GM19240 (cell line): ENCODE results near the gene TMEM115.

Experiments used
- DNase-seq: peaks from one replicate; pipeline ENCODE4 v3.0.0; 2011; ENCODE audit warnings: low spot score; ENCODE audit not compliant: insufficient read length

TMEM115 gene

GRCh38 chr3:50353245-50354004 lies 5.9 kb downstream of the TMEM115 start:
- no peak for DNase-seq

GRCh38 chr3:50352781-50353180 lies 6.5 kb downstream of the TMEM115 start:
- no peak for DNase-seq

DNA sequence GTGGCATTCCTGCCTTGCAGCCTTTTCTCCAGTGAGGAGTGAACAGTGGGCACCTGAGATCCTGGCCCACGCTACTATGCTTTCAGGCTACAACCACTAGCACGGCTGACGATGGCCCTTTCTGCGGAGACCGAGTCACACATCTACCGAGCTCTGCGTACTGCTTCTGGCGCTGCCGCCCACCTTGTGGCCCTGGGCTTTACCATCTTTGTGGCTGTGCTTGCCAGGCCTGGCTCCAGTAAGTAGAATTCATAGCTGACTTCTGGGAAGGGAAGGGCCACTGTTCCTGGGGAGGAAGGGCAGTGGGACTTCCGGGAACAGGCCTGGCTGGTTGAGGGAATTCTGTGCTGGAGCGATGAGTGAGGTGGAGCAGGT lies 8.0 kb downstream of the TMEM115 start:
- no peak for DNase-seq

- peak; percentile 97 for DNase-seq
These were observed 8.6 kb downstream of the TMEM115 start, which contains the start of the genes CYB561D2 and NPRL2 for GRCh38 chr3:50350527-50351322. Gene CYB561D2 (plus strand): TSS chr3:50350862. CDS start chr3:50351434, 572 bp downstream. Gene NPRL2 (minus strand): TSS chr3:50350775. CDS start chr3:50350652, 123 bp downstream.

DNA sequence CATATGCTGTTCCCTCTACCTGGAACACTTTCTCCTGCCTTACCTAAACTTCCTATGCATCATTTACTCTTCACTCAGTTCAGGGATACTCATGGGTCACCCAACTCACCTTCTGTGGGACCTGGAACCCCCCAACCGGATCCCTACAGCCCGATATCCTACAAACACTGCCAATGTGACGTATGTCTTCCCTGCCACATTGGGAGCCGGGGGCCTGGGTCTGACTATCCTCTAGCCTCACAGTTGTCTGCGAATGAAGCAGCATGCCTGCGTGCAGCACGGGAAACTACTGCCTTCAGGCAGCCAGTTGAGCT lies 9.2 kb downstream of the TMEM115 start:
- DNase-seq = no peak

DNA sequence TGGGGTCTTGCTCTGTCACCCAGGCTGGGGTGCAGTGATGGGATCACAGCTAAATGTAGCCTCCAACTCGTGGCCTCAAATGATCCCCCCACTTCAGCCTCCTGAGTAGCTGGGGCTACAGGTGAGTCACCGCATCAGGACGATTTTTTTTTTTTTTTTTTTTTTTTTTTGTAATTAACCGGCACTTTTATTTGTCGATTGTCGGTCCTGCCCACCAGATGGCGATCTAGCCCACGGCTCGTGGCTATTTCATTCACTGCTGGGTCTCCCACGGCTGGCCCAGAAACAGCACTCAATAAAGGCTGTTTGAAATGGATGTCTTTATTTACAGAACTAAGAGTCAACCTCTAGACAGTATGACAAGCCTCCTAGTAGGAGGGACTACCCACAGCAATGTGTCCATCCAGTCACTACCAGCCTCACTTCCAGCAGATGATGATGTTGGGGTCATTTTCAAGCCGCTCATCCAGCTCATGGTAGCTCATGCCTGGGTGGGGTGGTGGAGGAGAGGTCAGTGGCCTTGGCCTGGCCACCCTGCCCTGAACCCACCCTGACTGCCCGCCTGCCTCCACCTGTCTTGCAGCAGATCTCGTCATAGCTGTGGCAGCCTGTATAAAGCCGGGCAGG lies 12.0 kb downstream of the TMEM115 start:
- no peak for DNase-seq

GRCh38 chr3:50345586-50346234 lies 13.6 kb downstream of the TMEM115 start, which contains the start of gene ZMYND10:
Gene ZMYND10 (minus strand): TSS chr3:50345732. CDS start chr3:50345579, 153 bp downstream.
- DNase-seq = peak; percentile 51

DNA sequence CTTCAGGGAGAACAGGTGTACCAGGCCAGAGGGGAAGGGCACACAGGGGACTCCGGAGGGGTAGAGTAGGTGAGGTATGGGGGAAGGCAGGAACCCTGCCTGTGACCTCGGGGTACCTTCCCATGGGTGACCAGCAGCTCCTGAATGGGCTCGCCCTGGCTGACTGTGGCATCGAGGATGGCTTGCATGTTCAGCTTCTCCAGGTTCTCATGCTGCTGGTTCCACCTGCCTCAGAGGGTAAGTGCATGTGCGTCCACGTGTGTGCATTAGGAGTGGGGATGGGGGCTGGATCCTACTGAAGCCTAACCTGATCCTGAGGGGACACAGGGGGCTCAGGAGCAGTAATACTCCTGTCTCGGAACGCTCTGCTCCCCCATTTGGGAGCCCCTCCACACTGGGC lies 14.3 kb downstream of the TMEM115 start:
- no peak for DNase-seq

DNA sequence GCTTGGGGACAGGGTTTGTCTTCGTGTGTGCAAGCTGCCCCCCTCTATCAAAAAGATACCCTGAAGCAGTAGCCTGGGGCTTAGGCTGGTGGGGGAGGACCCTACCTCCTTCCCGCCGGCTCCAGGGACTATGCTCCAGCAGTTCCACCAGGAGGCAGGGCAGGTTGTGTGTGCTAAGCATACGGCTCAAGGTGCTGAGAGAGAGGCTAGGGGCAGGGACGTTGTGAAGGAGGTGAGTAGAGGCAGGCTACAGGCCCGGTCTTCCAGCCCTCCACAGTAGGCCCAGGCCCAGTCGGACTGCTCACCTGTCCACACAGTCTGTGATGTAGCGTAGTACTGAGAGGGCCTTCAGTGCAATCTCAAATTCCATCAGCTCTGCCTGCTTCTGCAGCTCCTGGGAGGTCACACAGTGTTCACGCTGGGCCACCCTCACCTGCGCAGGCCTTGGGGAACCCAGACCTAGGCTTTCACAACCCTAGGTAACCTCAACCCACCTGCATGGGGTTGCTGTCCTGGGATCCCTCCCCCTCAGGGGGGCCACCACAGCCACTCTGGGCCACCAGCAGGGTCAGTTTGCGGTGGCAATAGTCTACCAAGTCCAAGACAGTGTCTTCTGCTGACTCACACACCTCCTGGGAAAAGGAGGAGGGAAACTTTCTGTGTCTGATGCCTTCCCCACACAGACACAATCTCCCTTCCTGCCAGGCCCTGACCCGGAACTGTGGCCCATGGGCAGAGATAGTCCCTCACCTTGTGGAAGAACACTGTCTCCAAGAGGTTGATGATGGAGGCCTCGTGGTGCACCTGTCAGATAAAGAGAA lies 16.3 kb downstream of the TMEM115 start:
- DNase-seq = no peak

GRCh38 chr3:50341996-50342650 lies 17.2 kb downstream of the TMEM115 start:
- no peak for DNase-seq

- DNase-seq = no peak
These were observed 17.8 kb downstream of the TMEM115 start for GRCh38 chr3:50341537-50341936.

DNA sequence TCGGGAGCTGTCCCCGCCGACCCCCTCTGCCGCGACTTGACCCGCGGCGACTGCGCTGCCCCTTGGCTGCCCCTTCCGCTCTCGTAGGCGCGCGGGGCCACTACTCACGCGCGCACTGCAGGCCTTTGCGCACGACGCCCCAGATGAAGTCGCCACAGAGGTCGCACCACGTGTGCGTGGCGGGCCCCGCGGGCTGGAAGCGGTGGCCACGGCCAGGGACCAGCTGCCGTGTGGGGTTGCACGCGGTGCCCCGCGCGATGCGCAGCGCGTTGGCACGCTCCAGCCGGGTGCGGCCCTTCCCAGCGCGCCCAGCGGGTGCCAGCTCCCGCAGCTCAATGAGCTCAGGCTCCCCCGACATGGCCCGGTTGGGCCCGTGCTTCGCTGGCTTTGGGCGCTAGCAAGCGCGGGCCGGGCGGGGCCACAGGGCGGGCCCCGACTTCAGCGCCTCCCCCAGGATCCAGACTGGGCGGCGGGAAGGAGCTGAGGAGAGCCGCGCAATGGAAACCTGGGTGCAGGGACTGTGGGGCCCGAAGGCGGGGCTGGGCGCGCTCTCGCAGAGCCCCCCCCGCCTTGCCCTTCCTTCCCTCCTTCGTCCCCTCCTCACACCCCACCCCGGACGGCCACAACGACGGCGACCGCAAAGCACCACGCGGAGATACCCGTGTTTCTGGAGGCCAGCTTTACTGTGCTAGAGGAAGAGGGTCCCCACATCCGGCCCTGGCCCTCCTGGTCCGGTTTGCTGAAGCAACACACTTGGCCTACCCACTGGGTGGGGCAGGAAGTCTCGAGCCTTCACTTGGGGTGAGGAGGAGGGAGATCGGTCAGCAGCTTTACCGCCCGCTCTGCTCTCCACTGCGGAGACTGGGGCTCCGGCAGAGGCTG lies 18.6 kb downstream of the TMEM115 start, which contains the start of gene RASSF1:
Gene RASSF1 (minus strand): TSS at position 389 of the 882 bp plus-strand sequence. CDS start 31 bp downstream, at position 358.
- DNase-seq = peak; percentile 51

- DNase-seq = no peak
These were observed 19.2 kb downstream of the TMEM115 start for GRCh38 chr3:50340147-50340447.

DNA sequence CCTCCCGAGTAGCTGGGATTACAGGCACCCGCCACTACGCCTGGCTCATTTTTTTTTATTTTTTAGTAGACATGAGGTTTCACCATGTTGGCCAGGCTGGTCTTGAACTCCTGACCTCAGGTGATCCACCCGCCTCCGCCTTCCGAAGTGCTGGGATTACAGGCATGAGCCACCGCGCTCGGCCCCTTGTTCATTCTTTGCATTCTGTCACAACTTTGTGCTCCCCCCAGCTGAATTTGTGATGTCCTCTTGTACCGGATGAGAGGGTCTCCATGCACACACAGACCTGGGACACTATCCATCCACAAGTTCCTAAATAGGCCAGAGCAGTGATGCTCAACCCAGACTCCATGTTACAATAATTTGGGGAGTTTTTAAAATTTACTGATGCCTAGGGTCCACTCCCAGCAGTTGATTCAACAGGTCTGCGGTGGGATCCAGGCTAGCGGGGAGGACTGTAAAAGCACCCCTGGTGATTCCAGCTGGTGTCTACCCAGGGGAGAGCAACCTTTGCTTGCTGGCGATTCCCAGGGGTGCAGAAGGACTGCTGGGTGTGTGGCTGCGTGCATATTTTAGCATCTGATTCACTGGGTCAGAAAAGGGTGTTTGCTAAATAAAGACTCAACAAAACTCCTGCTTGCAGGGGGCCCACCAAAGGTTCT lies 19.7 kb downstream of the TMEM115 start:
- no peak for DNase-seq

- no peak for DNase-seq
These were observed 20.4 kb downstream of the TMEM115 start for GRCh38 chr3:50338965-50339364.

DNA sequence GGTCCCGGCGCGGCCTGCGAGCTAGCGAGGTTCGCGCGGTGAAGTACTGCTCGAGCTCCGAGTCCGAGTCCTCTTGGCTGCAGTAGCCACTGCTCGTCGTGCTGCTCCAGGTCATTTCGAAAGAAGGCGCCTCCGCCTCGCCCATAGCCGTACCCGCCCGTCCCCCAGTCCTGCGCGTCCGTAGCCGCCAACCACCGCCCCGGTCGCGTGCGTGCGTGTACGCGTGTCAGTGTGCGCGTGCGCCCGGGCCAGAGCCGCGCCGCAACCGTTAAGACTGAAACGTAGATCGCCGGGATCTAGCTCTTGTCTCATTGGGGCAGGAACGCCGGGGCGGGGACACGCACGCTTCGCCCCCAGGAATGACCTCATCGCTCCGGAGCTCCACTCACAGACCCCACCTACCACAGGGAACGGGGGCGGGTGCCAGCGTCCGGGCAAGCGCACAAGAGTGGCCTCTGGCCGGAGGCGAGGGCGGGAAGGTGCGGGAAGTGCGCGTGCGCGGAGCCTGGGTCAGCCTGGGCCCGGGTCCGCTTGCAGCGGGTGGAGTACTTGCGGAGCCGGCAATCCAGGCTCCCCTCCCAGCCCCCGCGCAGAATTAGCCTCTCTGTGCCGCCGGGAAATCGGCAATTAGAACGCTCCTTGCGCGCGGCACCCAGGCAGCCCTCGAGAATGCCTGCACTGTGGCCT lies 22.0 kb downstream of the TMEM115 start:
- peak; percentile 96 for DNase-seq

GRCh38 chr3:50336452-50337174 lies 22.7 kb downstream of the TMEM115 start:
- DNase-seq = peak; percentile 30
